Naive B cell (primary cell): ENCODE data around the gene ASPSCR1. TPM values are rescaled to one million over a fixed set of nuclear protein-coding genes. Genes with fewer than 3 reads are reported as not detected.
"Not testable (repeated sequence)": the region's sequence is repeated elsewhere in the genome, so short reads cannot be mapped to it uniquely, and the experiment has no call there.

Experiments used
- ATAC-seq, 2 donors: fragments of 150-1000 bp; cut with Tn5 transposase; 2 replicates each; pipeline ENCODE4 v1.10.0; 2021; ENCODE audit warnings: low read depth in 2 of 2, mild to moderate bottlenecking in 2 of 2, moderate library complexity in 2 of 2
- DNase-seq: peaks from one replicate; pipeline ENCODE4 v3.0.0; 2022
- H3K27ac Mint-ChIP-seq, 6 donors: one replicate each; pipeline ENCODE4 v1.8.0; 2020 to 2022; ENCODE audit warnings: mild to moderate bottlenecking in 6 of 6, mixed read lengths in 6 of 6, moderate library complexity in 5 of 6, inconsistent platforms in 2 of 6
- H3K27me3 Mint-ChIP-seq, 3 donors: one replicate each; pipeline ENCODE4 v1.8.0; 2021 to 2022; ENCODE audit warnings: mixed read lengths in 3 of 3, mild to moderate bottlenecking in 1 of 3
- H3K36me3 Mint-ChIP-seq, 2 donors: one replicate each; pipeline ENCODE4 v1.8.0; 2020 to 2022; ENCODE audit warnings: mixed read lengths in 2 of 2, inconsistent platforms in 1 of 2, mild to moderate bottlenecking in 1 of 2
- H3K4me1 Mint-ChIP-seq, 3 donors: one replicate each; pipeline ENCODE4 v1.8.0; 2020 to 2022; ENCODE audit warnings: mixed read lengths in 3 of 3, inconsistent platforms in 1 of 3, mild to moderate bottlenecking in 1 of 3, moderate library complexity in 1 of 3
- H3K4me3 Mint-ChIP-seq, 8 donors: one replicate each; pipeline ENCODE4 v1.8.0; 2020 to 2022; ENCODE audit warnings: mild to moderate bottlenecking in 8 of 8, mixed read lengths in 8 of 8, moderate library complexity in 8 of 8, inconsistent platforms in 2 of 8
- H3K9me3 Mint-ChIP-seq, 7 donors: one replicate each; pipeline ENCODE4 v1.8.0; 2020 to 2022; ENCODE audit warnings: mixed read lengths in 7 of 7, mild to moderate bottlenecking in 5 of 7, inconsistent platforms in 2 of 7, moderate library complexity in 1 of 7
- polyA plus RNA-seq, 6 donors: library from polyadenylated mRNA; unstranded; fragments of 300-500 nt; fragmentation: Illumina TruSeq; gene quantifications; one replicate each; pipeline ENCODE4 v1.2.3, GENCODE V29; 2021; ENCODE audit warnings: low read depth in 6 of 6

ASPSCR1 gene
- polyA plus RNA-seq, 6 donors from 2014 or later: 20.2 to 31.0 (median 25.0) TPM

DNA sequence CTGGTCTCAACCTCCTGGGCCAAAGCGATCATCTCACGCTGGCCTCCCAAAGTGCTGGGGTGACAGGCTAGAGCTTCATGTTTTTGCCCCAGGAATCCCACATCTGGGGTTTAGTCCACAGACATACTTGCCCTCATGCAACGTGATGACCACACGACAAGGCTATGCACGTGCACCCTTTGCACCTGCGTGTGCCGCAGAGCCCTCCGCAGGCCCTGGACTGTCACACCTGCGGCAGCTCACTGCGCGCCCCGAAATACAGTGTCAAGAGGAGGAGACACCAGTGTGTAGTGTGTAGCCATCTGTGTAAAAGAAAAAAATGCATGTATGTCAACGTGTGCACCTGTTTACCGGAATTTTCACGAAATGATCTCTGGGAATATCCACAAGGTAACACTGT lies 26.9 kb upstream of the ASPSCR1 start:
- no peaks in the 10 kb centered on the region for H3K36me3 Mint-ChIP-seq
- no peak overlapping the region for H3K4me3 Mint-ChIP-seq
- H3K27ac Mint-ChIP-seq: no peak overlapping the region
- DNase-seq: no peak
- H3K27me3 Mint-ChIP-seq: peaks cover 0 to 17% (median 7%) of the 10 kb centered on the region in 3 donors
- ATAC-seq: no peak
- H3K9me3 Mint-ChIP-seq: peaks cover 0 to 2% (median 0%) of the 10 kb centered on the region in 7 donors
- no peaks in the 10 kb centered on the region for H3K4me1 Mint-ChIP-seq

DNA sequence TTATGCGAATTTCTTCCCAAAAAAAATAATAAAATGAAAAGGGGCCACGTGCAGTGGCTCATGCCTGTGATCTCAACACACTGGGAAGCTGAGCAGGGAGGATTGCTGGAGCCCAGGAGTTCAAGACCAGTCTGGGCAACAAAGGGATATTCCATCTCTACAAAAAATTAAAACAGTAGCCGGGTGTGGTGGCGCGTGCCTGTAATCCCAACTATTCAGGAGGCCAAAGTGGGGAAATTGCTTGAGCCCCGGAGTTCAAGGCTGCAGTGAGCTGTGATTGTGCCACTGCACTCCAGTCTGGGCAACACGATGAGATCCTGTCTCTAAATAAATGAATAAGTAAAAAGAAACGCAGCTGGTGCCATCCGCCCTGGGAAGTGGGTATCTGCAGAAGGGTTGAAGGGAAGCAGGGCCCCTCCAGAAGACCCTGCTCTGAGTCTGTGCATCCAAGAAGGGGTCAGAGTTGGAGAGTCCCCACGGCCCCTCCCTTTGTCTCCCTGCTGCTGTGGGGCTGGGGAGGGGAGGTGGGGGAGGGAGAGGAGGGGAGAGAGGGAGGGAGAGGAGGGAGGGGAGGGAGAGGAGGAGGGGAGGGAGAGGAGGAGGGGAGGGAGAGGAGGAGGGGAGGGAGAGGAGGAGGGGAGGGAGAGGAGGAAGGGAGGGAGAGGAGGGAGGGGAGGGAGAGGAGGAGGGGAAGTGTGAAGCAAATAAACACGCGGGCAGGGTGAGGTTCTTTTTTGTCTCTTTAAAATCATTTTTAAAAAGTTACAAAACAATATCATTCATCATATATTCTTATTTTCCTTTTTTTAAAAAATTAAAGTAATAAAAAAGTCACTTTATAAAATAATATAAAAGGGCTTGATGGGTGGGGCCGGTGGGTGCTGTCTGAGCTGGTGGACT lies 25.4 kb upstream of the ASPSCR1 start:
- H3K27me3 Mint-ChIP-seq: peaks cover 0 to 21% (median 5%) of the 10 kb centered on the region in 3 donors
- H3K36me3 Mint-ChIP-seq: no peaks in the 10 kb centered on the region
- H3K4me3 Mint-ChIP-seq: peak overlapping the region in 1 of 8 donors; percentile 59
- ATAC-seq: no peak
- peak overlapping the region in 1 of 6 donors; percentile 47 for H3K27ac Mint-ChIP-seq
- H3K9me3 Mint-ChIP-seq: peaks cover 0 to 2% (median 0%) of the 10 kb centered on the region in 7 donors
- DNase-seq: no peak
- no peaks in the 10 kb centered on the region for H3K4me1 Mint-ChIP-seq

DNA sequence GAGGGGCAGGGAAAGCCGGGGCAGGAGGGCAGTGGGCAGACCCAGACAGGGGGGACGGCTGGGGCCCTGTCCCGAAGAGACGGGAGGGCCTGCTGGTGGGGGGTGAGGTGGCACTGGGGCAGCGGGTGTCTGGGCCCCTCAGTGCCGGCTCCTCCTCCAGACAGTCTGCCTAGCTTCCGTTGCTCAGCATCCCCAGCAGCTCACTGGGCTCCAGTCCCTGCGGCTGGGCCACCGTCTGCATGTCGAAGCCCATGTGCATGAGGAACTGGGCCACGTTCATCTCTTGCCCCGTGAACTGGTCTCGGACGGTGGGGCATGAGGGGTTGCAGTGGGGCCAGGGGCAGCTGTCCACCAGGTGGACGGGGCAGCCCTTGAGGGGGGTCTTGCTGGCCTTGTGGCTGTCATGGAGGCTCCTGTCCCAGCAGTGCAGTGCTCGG lies 24.6 kb upstream of the ASPSCR1 start:
- Mint-ChIP-seq H3K4me1 (no peaks in the 10 kb centered on the region), H3K9me3 (peaks cover 0 to 2% (median 0%) of the 10 kb centered on the region in 7 donors), H3K36me3 (no peaks in the 10 kb centered on the region), H3K27ac (no peak overlapping the region), H3K4me3 (no peak overlapping the region), H3K27me3 (peaks cover 5 to 26% (median 9%) of the 10 kb centered on the region in 3 donors)
- DNase-seq (no peak), ATAC-seq (no peak)

- Mint-ChIP-seq H3K4me3 (peak overlapping the region in 1 of 8 donors; percentile 47), H3K27me3 (peaks cover 7 to 32% (median 16%) of the 10 kb centered on the region in 3 donors)
- H3K36me3 Mint-ChIP-seq, H3K9me3 Mint-ChIP-seq, DNase-seq, H3K27ac Mint-ChIP-seq, H3K4me1 Mint-ChIP-seq, ATAC-seq: not testable (repeated sequence)
Measured at GRCh38 chr17:81953443-81953842, 24.0 kb upstream of the ASPSCR1 start.

GRCh38 chr17:81954131-81955057 lies 23.0 kb upstream of the ASPSCR1 start:
- Mint-ChIP-seq H3K4me3 (no peak overlapping the region), H3K27ac (no peak overlapping the region), H3K4me1 (peaks cover 0 to 8% (median 5%) of the 10 kb centered on the region in 3 donors), H3K9me3 (peaks cover 0 to 2% (median 0%) of the 10 kb centered on the region in 7 donors), H3K27me3 (peaks cover 9 to 34% (median 23%) of the 10 kb centered on the region in 3 donors), H3K36me3 (no peaks in the 10 kb centered on the region)
- DNase-seq: no peak
- no peak for ATAC-seq

DNA sequence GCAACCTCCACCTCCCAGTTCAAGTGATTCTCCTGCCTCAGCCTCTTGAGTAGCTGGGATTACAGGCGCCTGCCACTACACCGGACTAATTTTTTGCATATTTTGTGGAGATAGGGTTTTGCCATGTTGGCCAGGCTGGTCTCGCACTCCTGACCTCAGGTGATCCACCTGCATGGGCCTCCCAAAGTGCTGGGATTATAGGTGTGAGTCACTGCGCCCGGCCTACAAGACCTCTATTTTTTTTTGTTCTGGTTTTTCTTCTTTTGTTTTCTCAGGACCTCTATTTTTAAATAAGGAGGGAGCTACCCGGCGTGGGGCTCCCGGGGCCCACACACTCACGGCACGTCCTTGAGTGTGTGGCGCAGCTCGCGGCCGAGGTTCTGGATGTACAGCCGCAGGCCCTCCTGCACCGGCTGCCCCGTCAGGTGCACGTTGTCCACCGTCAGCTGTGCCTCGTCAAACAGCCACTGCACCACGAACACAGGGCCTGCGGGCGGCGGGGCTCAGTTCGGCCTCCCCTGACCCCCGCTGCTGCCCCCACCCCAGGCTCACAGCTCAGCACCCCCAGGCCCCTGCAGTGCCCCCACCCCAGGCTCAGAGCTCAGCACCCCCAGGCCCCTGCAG lies 22.3 kb upstream of the ASPSCR1 start:
- peaks cover 9 to 34% (median 23%) of the 10 kb centered on the region in 3 donors for H3K27me3 Mint-ChIP-seq
- DNase-seq: no peak
- no peak overlapping the region for H3K27ac Mint-ChIP-seq
- ATAC-seq: no peak
- no peaks in the 10 kb centered on the region for H3K36me3 Mint-ChIP-seq
- peaks cover 0 to 2% (median 0%) of the 10 kb centered on the region in 7 donors for H3K9me3 Mint-ChIP-seq
- no peak overlapping the region for H3K4me3 Mint-ChIP-seq
- H3K4me1 Mint-ChIP-seq: peaks cover 0 to 8% (median 5%) of the 10 kb centered on the region in 3 donors

GRCh38 chr17:81955756-81956544 lies 21.5 kb upstream of the ASPSCR1 start:
- Mint-ChIP-seq H3K27me3 (peaks cover 9 to 34% (median 23%) of the 10 kb centered on the region in 3 donors), H3K4me1 (peaks cover 0 to 8% (median 5%) of the 10 kb centered on the region in 3 donors), H3K4me3 (peak overlapping the region in 1 of 8 donors; percentile 29), H3K36me3 (no peaks in the 10 kb centered on the region), H3K9me3 (peaks cover 0 to 2% (median 0%) of the 10 kb centered on the region in 7 donors), H3K27ac (no peak overlapping the region)
- DNase-seq (no peak), ATAC-seq (no peak)

DNA sequence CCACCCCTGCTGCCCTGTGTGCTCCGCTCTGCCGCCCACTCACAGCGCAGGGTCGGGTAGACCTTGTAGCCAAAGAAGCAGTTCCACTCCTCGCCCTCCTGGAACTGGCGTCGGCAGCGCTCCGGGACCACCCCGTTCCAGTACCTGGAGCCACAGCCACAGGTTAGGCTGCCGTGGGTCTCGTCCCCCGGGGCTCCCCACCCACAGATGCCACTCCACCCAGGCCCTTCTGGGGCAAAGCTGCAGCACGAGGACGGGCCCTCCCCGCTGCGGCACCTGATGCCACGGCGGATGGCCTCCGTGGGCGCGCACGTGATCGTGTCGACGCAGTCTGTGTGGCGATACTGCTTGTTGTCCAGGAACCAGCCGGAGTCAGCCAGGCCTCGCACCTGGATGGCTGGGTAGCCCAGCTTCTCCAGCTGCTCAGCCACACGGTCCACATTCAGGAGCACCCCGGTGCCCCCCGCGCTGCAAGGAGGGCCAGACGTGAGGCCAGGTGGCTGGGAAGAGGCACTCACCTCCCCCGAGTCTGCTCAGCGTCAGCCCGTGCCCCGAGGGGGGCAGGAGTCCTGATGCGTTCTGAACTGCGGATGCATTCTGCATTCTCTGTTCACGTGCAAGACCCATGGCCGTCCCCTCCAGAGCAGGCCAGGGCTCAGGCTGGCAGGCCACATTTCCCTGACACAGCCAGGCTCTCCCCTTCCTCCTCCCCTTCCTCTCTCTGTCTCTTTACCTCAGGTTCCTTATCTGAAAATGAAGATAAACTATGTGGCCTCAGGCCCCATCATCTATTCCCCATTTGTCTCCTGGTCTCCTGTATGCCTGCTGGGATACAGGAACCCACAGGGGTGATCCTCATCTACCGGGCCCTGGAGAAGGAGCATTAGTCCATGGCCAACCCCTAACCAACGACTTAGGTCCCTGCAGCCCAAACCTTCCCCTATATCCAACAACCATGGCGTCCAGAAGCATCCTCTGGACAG lies 20.5 kb upstream of the ASPSCR1 start:
- Mint-ChIP-seq H3K4me1 (peaks cover 0 to 8% (median 5%) of the 10 kb centered on the region in 3 donors), H3K36me3 (no peaks in the 10 kb centered on the region), H3K9me3 (no peaks in the 10 kb centered on the region), H3K27me3 (peaks cover 9 to 34% (median 23%) of the 10 kb centered on the region in 3 donors), H3K27ac (peak overlapping the region in 1 of 6 donors; percentile 76), H3K4me3 (peak overlapping the region in 2 of 8 donors; percentile 45 to 63)
- ATAC-seq (no peak), DNase-seq (no peak)

DNA sequence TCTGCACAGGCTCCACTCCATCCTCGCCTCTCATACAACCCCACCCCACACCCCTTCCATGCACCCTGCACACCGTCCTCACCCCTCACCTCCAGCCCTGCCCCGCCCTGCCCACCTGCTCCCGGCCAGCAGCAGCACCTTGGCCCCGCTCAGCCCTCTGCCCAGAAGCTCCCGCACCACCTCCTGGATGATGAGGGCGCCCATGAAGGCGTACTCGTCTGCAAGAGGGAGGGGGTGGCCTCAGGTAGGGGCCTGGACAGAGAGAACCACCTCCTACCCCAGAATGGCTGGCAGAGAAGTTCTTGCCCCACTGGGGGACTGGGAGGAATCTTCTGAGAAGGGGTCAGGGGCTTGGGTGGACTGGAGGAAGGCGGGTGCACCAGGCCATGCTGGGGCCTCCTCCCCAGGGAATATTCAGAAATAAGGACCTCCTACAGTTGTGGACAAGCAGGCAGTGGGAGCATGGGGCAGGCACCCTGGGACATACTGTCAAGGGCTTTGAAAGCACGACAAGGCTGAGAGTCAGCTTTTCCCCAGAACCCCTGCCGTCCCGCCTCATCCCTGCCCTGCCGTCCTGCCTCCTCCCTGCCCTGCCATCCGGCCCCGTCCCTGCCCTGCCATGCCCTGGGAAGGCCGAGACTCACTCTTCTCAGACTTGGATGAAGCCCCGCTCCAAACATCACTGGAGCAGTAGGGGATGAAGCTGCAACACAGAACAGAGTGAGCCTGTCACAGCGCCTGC lies 19.6 kb upstream of the ASPSCR1 start:
- H3K27ac Mint-ChIP-seq: peak overlapping the region in 1 of 6 donors; percentile 76
- DNase-seq (no peak), ATAC-seq (no peak)
- H3K4me1 Mint-ChIP-seq: peaks cover 0 to 8% (median 5%) of the 10 kb centered on the region in 3 donors
- peak overlapping the region in 4 of 8 donors; percentile 45 to 74 (median 66) for H3K4me3 Mint-ChIP-seq
- H3K36me3 Mint-ChIP-seq: no peaks in the 10 kb centered on the region
- H3K27me3 Mint-ChIP-seq: peaks cover 14 to 42% (median 23%) of the 10 kb centered on the region in 3 donors
- no peaks in the 10 kb centered on the region for H3K9me3 Mint-ChIP-seq

- H3K4me3 Mint-ChIP-seq: peak overlapping the region; percentile 15 to 88 (median 72)
- no peak for ATAC-seq
- no peaks in the 10 kb centered on the region for H3K36me3 Mint-ChIP-seq
- H3K27ac Mint-ChIP-seq: peak overlapping the region in 1 of 6 donors; percentile 92
- H3K4me1 Mint-ChIP-seq: peaks cover 0 to 8% (median 5%) of the 10 kb centered on the region in 3 donors
- peaks cover 18 to 51% (median 23%) of the 10 kb centered on the region in 3 donors for H3K27me3 Mint-ChIP-seq
- no peak for DNase-seq
- H3K9me3 Mint-ChIP-seq: no peaks in the 10 kb centered on the region
Measured at GRCh38 chr17:81958633-81959342, 18.6 kb upstream of the ASPSCR1 start.
